ENCODE data around the gene PGBD1.

DNA sequence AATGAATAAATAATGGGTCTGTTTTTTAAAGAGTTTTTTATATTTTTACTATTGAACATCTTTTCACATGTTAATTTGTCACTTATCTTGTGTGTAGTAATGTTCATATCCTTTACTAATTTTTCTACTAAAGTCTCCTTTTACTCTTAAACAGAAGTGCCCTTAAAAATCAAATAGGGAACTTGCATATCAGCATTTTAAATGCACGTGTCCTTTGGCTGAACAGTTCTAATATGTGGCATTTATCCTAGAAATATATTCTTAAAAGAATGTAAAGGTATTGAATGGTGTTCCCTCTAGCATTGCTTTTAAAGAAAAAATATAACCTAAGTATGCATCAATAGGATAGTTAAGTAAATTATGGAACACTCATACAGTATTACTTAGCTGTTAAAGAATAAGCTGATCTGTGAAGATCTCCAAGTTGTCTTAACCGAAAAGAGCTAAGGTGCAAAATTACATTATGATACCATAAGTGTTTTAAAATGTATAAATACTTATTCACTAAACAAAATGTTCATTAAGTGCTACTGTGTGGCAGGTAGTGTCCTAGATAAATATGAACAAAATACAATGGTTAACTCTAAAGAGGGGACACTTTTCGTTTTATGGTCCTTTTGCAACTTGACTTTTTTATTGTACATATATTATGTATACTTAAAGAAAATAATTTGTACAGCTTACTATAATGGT is 631 bp upstream of the PGBD1 start:
- TF ChIP-seq EGR1 (IDR thresholded peaks at IDR 0.05) (no peak), TEAD4 (IDR thresholded peaks at IDR 0.05) (no peak), RAD21 (IDR thresholded peaks at IDR 0.05; ENCODE audit: low read depth) (no peak), TCF12 (IDR thresholded peaks at IDR 0.05; ENCODE audit: low read depth) (no peak), EP300 (IDR thresholded peaks at IDR 0.05; ENCODE audit: borderline replicate concordance) (no peak), TAF1 (IDR thresholded peaks at IDR 0.05; ENCODE audit: low read depth) (no peak)

Data from Ishikawa (cell line).